WI38 (cell line): ENCODE results near the gene HECTD4.

Experiments
- H3K4me3 ChIP-seq: 2 replicates; pipeline ENCODE4 v1.5.1; 2011; ENCODE audit warnings: low read depth, mild to moderate bottlenecking, control low read depth, low read length
- TF ChIP-seq, protein P1 (sequence below): IDR thresholded peaks from 2 replicates; pipeline ENCODE4 v1.5.1; 2012; ENCODE audit warnings: low read depth, mild to moderate bottlenecking, control low read depth, low read length

HECTD4 gene

DNA sequence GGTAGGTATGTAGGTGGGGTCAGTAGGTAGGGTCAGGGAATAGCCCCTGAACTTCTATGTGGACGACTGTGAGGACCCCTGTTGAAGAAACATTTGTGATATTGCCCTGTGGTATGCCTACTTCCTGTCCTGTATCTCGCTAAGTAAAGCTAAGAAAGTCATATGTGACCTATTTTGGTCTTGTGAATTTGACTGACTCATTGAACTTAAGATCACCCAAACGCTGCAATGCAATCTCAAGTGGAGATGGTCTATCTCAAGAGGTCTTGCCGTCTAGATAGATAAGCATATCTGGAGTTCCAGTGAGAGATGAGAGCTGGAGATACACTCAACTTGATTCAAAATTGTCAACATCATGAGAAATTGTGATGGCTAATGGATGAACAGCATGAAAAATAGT is 183.1 kb downstream of the HECTD4 start:
- TF ChIP-seq, protein P1, sequence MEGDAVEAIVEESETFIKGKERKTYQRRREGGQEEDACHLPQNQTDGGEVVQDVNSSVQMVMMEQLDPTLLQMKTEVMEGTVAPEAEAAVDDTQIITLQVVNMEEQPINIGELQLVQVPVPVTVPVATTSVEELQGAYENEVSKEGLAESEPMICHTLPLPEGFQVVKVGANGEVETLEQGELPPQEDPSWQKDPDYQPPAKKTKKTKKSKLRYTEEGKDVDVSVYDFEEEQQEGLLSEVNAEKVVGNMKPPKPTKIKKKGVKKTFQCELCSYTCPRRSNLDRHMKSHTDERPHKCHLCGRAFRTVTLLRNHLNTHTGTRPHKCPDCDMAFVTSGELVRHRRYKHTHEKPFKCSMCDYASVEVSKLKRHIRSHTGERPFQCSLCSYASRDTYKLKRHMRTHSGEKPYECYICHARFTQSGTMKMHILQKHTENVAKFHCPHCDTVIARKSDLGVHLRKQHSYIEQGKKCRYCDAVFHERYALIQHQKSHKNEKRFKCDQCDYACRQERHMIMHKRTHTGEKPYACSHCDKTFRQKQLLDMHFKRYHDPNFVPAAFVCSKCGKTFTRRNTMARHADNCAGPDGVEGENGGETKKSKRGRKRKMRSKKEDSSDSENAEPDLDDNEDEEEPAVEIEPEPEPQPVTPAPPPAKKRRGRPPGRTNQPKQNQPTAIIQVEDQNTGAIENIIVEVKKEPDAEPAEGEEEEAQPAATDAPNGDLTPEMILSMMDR: no peak
- H3K4me3 ChIP-seq: no peak overlapping the region

DNA sequence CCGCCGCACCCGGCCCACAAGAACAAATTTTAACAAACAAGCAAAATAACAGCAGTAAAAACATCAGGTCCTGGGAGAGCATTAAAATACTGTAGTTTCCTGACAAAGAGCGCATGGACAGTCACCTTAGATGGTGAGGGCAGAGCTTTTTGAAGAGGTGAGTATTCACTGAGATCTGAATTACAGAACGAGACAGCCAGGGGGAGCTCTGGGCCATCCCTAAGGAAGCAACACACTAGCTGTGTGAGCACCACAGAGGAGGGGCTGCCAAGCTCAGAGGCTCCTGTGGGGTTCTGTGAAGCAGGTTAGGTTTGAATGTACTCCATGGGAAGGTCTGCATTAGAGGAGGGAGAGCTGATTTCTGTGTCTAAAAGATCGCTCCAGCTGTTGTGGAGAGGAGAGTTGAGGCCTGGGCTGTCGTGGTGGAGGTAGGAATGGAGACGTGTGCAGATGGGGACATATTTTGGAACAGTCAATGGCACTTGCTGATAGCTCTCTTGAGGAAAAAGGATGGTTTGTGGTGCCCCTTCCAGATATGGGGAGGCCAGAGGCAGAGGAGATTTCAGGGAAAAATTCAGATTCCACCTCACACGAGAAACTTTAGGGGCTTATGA is 184.0 kb downstream of the HECTD4 start:
- TF ChIP-seq, protein P1: peak; percentile 64
- no peak overlapping the region for H3K4me3 ChIP-seq

DNA sequence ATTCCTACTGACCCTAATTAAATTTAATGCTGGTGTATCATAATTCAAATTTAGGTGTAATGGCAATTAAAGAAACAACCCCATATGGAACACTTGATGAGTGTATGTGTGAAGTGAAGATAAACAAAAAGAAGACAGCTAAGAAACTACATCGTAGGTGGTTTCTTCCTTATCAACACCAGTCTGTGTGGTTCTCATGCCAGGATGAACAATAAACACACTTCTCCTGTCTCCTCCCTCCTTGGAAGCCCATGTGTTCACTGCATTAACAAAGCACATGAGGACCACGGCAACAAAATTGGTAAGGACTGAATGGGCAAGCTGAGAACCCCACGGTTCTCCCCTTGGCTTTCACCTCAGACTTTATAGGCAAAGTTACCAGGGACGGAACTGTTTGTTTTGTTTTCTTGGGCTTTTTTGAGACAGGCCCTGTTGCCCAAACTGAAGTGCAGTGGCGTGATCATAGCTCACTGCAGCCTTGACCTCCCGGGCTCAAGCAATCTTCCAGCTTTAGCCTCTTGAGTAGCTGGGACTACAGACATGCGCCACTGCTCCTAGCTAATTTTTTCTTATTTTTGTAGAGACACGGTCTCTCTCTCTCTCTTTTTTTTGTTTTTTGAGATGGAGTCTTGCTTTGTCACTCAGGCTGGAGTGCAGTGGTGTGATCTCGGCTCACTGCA is 185.9 kb downstream of the HECTD4 start:
- no peak overlapping the region for H3K4me3 ChIP-seq
- TF ChIP-seq, protein P1: no peak

DNA sequence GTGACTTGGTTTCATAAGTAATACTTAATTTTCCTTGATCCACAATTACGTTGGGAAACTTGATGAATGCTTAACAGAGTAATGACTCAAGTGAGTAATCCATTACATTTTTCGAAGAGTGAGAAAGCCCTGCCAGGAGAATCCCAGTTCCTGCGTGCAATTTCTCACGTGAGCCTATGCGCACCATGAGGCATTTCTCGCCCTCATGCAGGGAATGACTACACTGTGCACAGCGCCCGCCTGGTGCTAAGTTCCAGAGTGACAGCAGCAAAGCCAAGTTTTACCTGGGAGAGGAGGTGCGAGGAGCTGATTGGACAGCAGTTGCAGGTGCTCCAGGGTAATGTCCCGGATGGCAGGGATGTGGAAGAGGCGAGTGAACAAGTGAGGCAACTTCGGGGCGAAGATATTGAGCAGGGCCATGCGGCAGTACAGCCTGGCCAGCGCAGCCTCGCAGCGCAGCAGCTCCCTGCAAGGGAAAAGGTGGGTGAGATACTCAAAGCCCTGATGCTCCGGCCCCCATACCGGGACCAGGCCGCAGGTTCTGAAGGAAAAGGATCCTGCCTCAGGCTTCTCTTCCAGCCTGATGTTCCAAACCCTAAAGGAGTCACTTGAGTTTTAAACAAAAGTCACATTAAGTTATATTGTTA is 187.5 kb downstream of the HECTD4 start:
- TF ChIP-seq, protein P1: no peak
- H3K4me3 ChIP-seq: no peak overlapping the region

DNA sequence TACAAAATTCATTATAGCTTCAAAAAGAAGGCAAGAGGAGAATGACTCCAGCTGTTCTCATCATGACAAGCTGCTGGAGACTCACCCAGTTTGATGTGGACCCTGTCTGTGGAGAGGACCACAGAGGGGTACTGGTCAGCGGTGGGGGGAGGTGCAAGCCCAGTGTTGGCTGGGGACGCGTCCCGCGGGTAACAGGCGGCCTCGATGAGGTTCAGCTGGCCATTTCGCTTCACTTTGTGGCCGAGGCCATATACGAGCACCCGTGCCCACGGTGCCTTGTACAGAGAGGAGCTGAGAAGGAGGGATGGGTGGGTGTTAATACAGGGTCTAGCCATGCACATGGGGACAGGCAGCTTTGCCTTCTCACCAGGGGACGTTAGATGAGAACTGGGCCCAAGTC is 189.8 kb downstream of the HECTD4 start:
- TF ChIP-seq, protein P1: no peak
- no peak overlapping the region for H3K4me3 ChIP-seq

DNA sequence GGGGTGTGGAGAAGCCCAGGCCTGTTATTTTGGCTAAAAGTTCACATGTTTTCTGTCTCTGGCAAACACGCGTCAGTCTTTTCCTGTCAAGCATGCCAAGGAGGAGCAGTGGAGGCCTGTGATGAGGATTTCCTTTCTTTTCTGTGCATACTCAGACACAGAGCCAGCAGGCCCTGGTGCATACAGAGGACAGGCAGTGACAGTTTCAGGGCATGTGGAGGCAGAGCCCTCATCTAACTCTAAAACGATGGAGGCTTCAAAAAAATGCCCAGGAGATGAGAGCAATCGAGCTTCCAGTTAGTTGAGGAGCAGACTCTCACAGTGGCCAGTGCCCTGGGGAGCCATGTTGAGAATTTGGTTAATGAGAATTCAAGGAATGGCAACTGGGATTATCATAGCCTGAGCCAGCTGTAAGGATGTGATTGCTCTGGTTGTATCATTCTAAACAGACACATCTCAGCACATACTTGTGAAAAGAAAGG is 190.3 kb downstream of the HECTD4 start:
- no peak overlapping the region for H3K4me3 ChIP-seq
- TF ChIP-seq, protein P1: no peak

DNA sequence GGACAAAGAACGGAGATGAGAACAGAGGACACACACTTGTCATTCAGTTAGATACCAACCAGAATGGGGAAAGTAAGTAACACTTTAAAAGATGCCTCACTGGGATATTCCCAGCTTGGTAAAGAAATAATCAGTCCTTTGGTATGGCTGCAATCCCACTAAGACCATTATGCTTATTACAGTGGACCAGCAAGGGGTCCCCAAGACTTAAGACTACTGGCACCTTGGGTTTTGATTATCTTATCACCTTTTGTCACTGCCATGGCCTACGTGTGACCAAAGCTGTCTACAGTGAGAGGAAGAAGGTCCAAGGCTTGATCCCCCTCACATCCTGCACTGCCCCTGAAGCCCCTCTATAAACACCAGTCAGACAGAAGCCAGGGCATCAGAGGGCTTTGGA is 191.0 kb downstream of the HECTD4 start:
- H3K4me3 ChIP-seq: no peak overlapping the region
- TF ChIP-seq, protein P1: no peak
